Central memory CD8-positive, alpha-beta T cell (primary cell): ENCODE data around the gene ZER1.

Source experiments
- ATAC-seq: fragments of 150-1000 bp; cut with Tn5 transposase; replicated peaks from 2 replicates; pipeline ENCODE4 v1.10.0; 2022; ENCODE audit warnings: mild to moderate bottlenecking, moderate FRiP score, moderate number of reproducible peaks; ENCODE audit not compliant: poor library complexity, severe bottlenecking; ENCODE audit errors: extremely low read depth
- DNase-seq, 2 donors: peaks; one replicate each; pipeline ENCODE4 v3.0.0; 2021; ENCODE audit warnings: low spot score in 2 of 2
- H3K27ac Mint-ChIP-seq: one replicate; pipeline ENCODE4 v1.8.0; 2022; ENCODE audit warnings: low read depth, mild to moderate bottlenecking, moderate library complexity, mixed read lengths
- H3K27me3 Mint-ChIP-seq: one replicate; pipeline ENCODE4 v1.8.0; 2022; ENCODE audit warnings: mixed read lengths
- H3K36me3 Mint-ChIP-seq: one replicate; pipeline ENCODE4 v1.8.0; 2022; ENCODE audit warnings: mild to moderate bottlenecking, moderate library complexity, mixed read lengths; ENCODE audit not compliant: insufficient read depth
- H3K4me1 Mint-ChIP-seq: one replicate; pipeline ENCODE4 v1.8.0; 2022; ENCODE audit warnings: mixed read lengths
- H3K4me3 Mint-ChIP-seq: one replicate; pipeline ENCODE4 v1.8.0; 2022; ENCODE audit warnings: mild to moderate bottlenecking, moderate library complexity, mixed read lengths
- H3K9me3 Mint-ChIP-seq: one replicate; pipeline ENCODE4 v1.8.0; 2022; ENCODE audit warnings: mixed read lengths

The ZER1 gene

DNA sequence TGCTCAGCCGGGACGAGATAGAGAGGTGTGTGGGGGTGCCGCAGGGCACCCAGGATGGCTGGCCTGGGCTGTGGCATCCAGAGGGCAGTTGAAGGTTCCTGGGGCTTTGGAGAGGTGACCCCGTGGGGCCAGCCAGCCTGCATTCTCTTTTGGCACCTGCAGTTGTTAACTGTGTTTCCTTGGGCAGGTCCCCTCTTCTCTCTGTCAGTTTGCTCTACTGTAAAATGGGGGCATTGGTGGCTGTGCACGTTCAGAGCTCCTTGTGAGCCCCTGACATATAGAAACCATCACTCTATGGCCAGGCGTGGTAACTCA, 56.3 kb downstream of the ZER1 start:
- no peak overlapping the region for H3K4me3 Mint-ChIP-seq
- no peaks in the 10 kb centered on the region for H3K9me3 Mint-ChIP-seq
- peaks cover 9% of the 10 kb centered on the region for H3K36me3 Mint-ChIP-seq
- no peaks in the 10 kb centered on the region for H3K27me3 Mint-ChIP-seq
- no peaks in the 10 kb centered on the region for H3K4me1 Mint-ChIP-seq
- no peak for ATAC-seq
- no peak for DNase-seq
- H3K27ac Mint-ChIP-seq = no peak overlapping the region

DNA sequence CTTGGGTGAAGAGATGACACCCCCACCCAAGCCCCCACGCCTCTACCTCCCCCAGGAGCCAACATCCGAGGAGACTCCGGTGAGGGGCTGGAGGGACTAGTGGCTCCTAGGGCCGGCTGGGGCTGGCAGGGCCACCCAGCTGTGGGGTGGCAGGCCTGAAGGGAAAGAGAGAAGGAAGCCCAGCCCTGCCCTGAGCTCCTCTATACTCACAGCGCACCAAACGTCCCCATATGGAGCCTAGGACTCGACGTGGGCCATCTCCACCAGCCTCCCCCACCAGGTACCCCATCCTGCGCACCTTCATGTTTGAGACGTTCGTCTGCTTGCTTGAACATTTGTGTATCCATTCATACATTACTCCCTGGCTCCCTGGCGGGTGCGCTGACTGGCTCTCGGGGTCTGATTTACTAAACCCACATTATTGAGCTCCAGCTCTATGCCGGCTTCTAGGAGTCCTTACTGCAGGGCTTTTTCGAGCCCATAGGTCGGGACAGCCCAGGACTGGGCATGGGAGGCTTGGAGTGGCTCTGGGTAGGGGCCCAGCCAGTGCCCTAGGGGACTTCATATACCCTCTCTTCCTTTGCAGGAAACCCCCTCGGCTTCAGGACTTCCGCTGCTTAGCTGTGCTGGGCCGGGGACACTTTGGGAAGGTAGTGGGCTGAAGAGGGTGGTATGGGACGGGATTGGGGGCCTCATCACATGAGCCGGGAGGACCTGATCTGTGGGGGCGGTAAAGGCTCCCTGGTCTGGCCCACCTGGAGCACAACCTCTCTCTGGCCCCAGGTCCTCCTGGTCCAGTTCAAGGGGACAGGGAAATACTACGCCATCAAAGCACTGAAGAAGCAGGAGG, 56.9 kb downstream of the ZER1 start:
- ATAC-seq (no peak), DNase-seq (no peak)
- no peaks in the 10 kb centered on the region for H3K9me3 Mint-ChIP-seq
- H3K4me3 Mint-ChIP-seq = no peak overlapping the region
- H3K4me1 Mint-ChIP-seq = no peaks in the 10 kb centered on the region
- no peaks in the 10 kb centered on the region for H3K27me3 Mint-ChIP-seq
- peaks cover 8% of the 10 kb centered on the region for H3K36me3 Mint-ChIP-seq
- H3K27ac Mint-ChIP-seq = no peak overlapping the region

DNA sequence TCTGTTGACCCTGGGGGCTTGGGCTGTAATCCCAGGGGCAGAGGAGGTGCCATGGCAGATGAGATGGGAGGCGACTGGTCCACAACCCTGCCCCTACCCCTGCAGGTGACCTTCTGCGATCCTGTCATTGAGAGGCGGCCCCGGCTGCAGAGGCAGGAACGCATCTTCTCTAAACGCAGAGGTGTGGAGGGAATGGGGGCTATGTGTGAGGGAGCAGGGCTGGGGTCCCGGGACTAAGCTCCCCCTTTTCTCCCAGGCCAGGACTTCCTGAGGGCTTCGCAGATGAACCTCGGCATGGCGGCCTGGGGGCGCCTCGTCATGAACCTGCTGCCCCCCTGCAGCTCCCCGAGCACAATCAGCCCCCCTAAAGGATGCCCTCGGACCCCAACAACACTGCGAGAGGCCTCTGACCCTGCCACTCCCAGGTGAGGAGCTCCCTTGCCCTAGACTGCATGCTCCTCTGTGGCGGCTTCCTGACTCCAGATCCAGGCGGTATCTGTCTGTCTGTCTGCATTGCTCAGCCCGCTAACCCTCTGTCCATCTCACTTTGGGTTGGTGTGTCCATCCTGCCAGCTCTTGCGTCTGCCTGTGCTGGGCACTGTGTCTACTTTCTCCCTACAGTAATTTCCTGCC, 57.7 kb downstream of the ZER1 start:
- Mint-ChIP-seq H3K9me3 (no peaks in the 10 kb centered on the region), H3K4me1 (no peaks in the 10 kb centered on the region), H3K4me3 (no peak overlapping the region), H3K36me3 (peaks cover 7% of the 10 kb centered on the region), H3K27me3 (no peaks in the 10 kb centered on the region), H3K27ac (no peak overlapping the region)
- DNase-seq (no peak), ATAC-seq (no peak)

DNA sequence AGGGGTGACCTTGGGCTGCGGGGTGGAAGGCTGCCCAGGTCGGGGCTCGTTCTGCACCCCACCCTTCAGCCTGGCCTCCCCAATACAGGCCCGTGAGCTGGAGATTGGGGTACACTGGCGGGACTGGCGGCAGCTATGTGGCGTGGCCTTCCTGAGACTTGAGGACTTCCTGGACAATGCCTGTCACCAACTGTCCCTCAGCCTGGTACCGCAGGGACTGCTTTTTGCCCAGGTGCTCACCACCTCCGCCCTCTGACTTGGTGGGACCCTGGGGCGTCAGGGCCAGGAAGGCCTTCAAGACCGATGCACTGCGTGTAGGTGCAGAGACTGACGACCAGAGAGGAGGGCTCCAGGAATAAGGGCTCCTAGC, 58.3 kb downstream of the ZER1 start:
- Mint-ChIP-seq H3K4me3 (no peak overlapping the region), H3K36me3 (peaks cover 7% of the 10 kb centered on the region), H3K27me3 (no peaks in the 10 kb centered on the region), H3K27ac (no peak overlapping the region), H3K4me1 (no peaks in the 10 kb centered on the region), H3K9me3 (no peaks in the 10 kb centered on the region)
- ATAC-seq (no peak), DNase-seq (no peak)

DNA sequence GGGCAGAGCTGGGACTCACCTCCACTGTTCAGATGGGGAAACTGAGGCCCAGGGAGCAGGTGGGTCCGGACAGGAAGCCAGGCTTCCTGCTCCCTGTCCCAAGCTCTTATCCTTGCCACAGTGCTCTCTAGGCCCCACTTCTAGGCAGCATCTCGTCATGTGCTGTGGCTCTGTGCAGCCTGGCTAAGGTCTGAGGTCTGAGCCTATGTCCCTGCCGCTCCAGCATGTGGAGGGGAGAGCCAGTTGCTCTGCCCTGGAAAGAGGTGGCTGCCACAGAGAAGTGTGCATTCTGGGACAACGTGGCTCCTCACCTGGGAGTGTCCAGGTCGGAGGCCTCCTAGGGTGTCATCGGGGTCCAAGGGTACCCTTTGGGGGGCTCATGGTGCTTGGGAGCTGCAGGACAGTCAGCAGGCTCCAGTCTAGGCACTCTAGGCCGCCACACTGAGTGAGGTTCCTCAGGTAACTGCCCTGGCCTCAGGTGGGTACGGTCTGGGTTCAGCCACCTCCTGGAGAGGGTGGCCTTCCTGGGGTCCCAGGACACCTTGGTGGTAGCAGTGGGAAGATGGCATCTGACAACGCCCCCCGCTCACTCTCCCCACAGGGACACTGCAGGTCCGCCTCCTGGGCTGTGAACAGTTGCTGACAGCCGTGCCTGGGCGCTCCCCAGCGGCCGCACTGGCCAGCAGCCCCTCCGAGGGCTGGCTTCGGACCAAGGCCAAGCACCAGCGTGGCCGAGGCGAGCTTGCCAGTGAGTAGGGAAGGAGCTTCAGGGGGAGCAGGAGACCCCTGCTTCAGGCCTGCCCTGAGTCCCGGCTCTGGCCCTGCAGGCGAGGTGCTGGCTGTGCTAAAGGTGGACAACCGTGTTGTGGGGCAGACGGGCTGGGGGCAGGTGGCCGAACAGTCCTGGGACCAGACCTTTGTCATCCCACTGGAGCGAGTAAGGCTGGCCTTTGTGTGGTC, 59.0 kb downstream of the ZER1 start:
- Mint-ChIP-seq H3K4me1 (no peaks in the 10 kb centered on the region), H3K27ac (no peak overlapping the region), H3K36me3 (peaks cover 5% of the 10 kb centered on the region), H3K4me3 (no peak overlapping the region), H3K9me3 (no peaks in the 10 kb centered on the region), H3K27me3 (no peaks in the 10 kb centered on the region)
- DNase-seq = no peak
- no peak for ATAC-seq

DNA sequence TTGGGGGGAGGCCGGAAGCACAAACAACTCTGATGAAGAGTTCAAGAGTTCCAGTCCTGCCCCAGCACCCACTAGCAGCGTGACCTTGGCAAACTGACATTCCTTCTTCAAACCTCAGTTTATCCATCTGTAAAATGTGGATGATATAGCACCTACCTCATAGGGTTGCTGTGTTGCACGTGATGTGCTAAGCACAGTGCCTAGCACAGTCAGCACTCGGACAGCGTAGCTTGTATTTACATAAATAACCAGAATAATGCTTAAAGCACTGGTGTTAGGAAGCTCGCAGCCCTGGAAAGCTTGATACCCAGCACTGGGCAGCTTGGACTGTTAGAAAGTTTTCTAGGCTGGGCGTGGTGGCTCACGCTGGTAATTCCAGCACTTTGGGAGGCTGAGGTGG, 64.3 kb downstream of the ZER1 start:
- peaks cover 8% of the 10 kb centered on the region for H3K36me3 Mint-ChIP-seq
- H3K27ac Mint-ChIP-seq = no peak overlapping the region
- no peak overlapping the region for H3K4me3 Mint-ChIP-seq
- ATAC-seq (no peak), DNase-seq (no peak)
- no peaks in the 10 kb centered on the region for H3K9me3 Mint-ChIP-seq
- peaks cover 6% of the 10 kb centered on the region for H3K4me1 Mint-ChIP-seq
- H3K27me3 Mint-ChIP-seq = no peaks in the 10 kb centered on the region

DNA sequence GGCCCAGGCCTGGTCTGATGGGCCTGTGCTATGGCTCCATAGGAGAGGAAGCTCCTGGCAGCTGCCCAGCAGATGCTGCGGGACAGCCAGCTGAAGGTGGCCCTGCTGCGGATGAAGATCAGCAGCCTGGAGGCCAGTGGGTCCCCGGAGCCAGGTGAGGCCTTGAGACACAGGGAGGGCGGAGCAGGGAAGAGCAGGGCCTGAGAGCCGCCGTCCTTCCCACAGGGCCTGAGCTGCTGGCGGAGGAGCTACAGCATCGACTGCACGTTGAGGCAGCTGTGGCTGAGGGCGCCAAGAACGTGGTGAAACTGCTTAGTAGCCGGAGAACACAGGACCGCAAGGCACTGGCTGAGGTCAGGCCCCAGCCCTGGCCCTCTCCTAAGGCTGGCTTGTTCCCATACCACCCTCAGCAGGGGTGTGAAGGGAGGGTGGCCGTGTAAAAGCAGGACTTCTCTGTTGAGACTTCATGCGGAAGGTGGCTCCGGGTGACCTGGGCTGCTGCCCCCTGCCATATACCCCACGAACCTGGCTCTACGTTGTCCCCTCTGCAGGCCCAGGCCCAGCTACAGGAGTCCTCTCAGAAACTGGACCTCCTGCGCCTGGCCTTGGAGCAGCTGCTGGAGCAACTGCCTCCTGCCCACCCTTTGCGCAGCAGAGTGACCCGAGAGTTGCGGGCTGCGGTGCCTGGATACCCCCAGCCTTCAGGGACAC, 64.9 kb downstream of the ZER1 start:
- H3K4me1 Mint-ChIP-seq = peaks cover 12% of the 10 kb centered on the region
- H3K27ac Mint-ChIP-seq = no peak overlapping the region
- no peak for ATAC-seq
- H3K9me3 Mint-ChIP-seq = no peaks in the 10 kb centered on the region
- H3K27me3 Mint-ChIP-seq = no peaks in the 10 kb centered on the region
- DNase-seq = no peak
- peaks cover 9% of the 10 kb centered on the region for H3K36me3 Mint-ChIP-seq
- H3K4me3 Mint-ChIP-seq = no peak overlapping the region

DNA sequence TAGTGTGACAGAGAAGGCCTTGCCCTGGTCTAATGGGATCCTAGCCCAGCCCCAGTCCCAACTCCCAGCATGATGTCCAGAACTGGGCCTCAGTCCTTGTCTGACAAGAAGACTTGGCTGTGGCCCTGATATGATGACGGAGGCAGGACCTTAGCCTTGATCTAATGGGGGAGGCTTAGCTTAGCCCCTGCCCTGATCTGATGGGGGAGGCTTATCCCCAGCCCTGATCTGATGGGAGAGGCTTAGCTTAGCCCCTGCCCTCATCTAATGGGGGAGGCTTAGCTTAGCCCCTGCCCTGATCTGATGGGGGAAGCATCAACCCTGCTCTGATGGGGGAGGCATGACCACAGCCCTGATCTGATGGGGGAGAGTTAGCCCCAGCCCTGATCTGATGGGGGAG, 65.7 kb downstream of the ZER1 start:
- no peak overlapping the region for H3K4me3 Mint-ChIP-seq
- peaks cover 9% of the 10 kb centered on the region for H3K36me3 Mint-ChIP-seq
- no peaks in the 10 kb centered on the region for H3K27me3 Mint-ChIP-seq
- ATAC-seq (no peak), DNase-seq (no peak)
- H3K4me1 Mint-ChIP-seq = peaks cover 19% of the 10 kb centered on the region
- H3K9me3 Mint-ChIP-seq = no peaks in the 10 kb centered on the region
- H3K27ac Mint-ChIP-seq = no peak overlapping the region

DNA sequence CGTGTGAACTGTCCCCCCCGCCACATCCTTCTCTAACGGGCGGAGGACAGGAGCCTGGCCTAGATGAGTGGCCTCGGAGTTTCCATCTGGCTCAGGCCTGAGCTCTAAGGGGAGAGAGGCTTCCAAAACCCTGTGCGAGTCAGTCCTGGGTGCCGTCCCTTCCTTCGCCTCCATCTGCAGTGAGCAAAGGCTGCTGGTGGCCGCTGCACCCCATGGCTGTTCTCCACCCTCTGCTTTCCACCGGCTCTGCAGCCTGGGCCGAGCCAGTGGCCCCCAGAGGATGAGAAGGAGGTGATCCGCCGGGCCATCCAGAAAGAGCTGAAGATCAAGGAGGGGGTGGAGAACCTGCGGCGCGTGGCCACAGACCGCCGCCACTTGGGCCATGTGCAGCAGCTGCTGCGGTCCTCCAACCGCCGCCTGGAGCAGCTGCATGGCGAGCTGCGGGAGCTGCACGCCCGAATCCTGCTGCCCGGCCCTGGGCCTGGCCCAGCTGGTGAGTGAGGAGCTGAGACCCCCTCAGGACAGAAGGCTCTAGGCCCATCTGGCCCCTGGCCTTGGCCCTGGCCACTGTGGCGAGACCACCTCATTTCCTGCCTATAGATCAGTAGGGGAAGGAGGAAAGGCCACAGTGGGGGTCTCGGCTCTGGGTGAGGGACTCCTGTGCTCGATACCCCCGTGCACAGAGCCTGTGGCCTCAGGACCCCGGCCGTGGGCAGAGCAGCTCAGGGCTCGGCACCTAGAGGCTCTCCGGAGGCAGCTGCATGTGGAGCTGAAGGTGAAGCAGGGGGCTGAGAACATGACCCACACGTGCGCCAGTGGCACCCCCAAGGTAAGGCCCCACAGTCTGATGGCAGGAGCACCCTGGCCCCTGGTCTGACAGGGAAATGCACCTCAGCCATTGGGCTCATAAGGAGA, 66.4 kb downstream of the ZER1 start:
- no peaks in the 10 kb centered on the region for H3K27me3 Mint-ChIP-seq
- ATAC-seq = no peak
- peaks cover 9% of the 10 kb centered on the region for H3K36me3 Mint-ChIP-seq
- DNase-seq = no peak
- H3K4me1 Mint-ChIP-seq = peaks cover 19% of the 10 kb centered on the region
- no peak overlapping the region for H3K27ac Mint-ChIP-seq
- no peak overlapping the region for H3K4me3 Mint-ChIP-seq
- no peaks in the 10 kb centered on the region for H3K9me3 Mint-ChIP-seq

DNA sequence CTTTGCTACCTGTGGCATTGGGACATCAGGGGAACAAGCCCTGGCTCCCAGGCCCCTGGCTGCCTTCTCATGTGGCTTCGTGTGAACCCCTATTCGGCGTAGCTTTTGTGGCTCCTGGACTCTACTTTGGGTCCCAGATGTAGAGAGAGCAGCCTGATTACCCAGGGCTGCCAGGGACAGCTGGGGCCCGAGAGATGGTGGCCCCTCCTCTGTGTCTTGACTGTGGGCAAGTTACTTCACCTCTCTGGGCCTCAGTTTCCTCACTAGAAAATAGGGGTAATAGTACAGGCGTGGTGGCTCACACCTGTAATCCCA, 67.4 kb downstream of the ZER1 start:
- Mint-ChIP-seq H3K36me3 (peaks cover 9% of the 10 kb centered on the region), H3K27me3 (no peaks in the 10 kb centered on the region), H3K4me1 (peaks cover 19% of the 10 kb centered on the region), H3K9me3 (no peaks in the 10 kb centered on the region), H3K27ac (no peak overlapping the region), H3K4me3 (peak overlapping the region; percentile 87)
- no peak for ATAC-seq
- DNase-seq = no peak

DNA sequence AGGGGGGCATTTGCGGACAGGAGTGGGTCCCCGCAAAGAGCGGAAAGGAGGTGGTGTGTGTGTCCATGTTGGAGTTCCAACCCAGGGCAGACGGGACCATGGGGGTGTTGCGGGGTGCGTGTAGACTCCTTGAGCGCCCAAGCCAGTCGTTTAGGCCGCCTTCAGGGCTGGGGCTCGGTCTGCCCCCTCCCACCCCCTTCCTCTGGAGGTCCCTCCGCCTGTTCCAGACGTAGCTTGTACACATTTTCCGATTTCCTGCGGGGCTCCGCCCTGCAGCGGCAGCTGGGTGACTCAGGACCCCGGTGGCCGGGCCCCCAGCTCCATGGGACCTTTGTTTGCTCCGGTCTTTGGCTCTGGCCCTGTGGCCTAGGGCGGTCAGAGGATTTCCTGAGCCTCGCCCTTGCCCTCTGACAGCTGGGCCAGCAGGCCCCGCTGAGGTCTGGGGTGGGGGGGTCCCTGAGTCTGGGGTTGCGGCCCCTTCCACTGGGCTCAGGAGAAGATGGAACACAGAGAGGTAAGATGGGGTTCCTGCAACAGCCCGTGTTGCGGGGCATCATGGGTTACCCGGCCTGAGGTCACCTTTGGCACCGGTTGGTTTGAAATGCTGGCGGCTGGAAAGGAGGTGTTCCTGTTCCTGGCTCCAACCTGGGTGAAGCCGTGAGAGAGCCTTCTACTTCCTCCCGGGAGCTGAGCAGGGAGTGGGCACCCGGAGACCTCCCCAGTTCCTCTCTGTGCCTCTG, 67.9 kb downstream of the ZER1 start:
- DNase-seq = no peak
- H3K27me3 Mint-ChIP-seq = no peaks in the 10 kb centered on the region
- peaks cover 9% of the 10 kb centered on the region for H3K36me3 Mint-ChIP-seq

More for the DNA sequence above, 67.9 kb downstream of the ZER1 start:
- H3K4me1 Mint-ChIP-seq = peaks cover 19% of the 10 kb centered on the region
- peak overlapping the region; percentile 55 for H3K27ac Mint-ChIP-seq
- no peak for ATAC-seq
- H3K4me3 Mint-ChIP-seq = peak overlapping the region; percentile 87
- H3K9me3 Mint-ChIP-seq = no peaks in the 10 kb centered on the region
